Activated CD4-positive, alpha-beta T cell treated with anti-CD3 and anti-CD28 coated beads for 36 hours (primary cell): ENCODE measurements around the gene WNT8A. TPM values are rescaled to one million over a fixed set of nuclear protein-coding genes. Genes with fewer than 3 reads are reported as not detected.

Experiments
- ATAC-seq: fragments of 200-7000 bp; cut with Tn5 transposase; one replicate; pipeline ENCODE4 v1.10.0; 2021; ENCODE audit warnings: mild to moderate bottlenecking, moderate library complexity
- CTCF ChIA-PET: fragments of 350-600 bp; sonication (Branson Sonifier 250); formaldehyde crosslinking; loops from one replicate; lab custom pipeline; 2021; ENCODE audit warnings: antibody characterized with exemption; lab: Charles Lee
- POLR2A ChIA-PET: fragments of 350-600 bp; sonication (Branson Sonifier 250); formaldehyde crosslinking; loops from one replicate; lab custom pipeline; 2021; ENCODE audit warnings: antibody characterized with exemption, inconsistent platforms; lab: Charles Lee
- DNase-seq: peaks from one replicate; pipeline ENCODE4 v3.0.0-alpha.2; 2020
- H3K27ac Mint-ChIP-seq: one replicate; pipeline ENCODE4 v1.8.0; 2021; ENCODE audit warnings: mixed read lengths
- H3K27me3 Mint-ChIP-seq: one replicate; pipeline ENCODE4 v1.8.0; 2021; ENCODE audit warnings: mixed read lengths
- H3K36me3 Mint-ChIP-seq: one replicate; pipeline ENCODE4 v1.8.0; 2021; ENCODE audit warnings: low read depth, mixed read lengths
- H3K4me1 Mint-ChIP-seq: one replicate; pipeline ENCODE4 v1.8.0; 2021; ENCODE audit warnings: mixed read lengths
- H3K4me3 Mint-ChIP-seq: one replicate; pipeline ENCODE4 v1.8.0; 2021; ENCODE audit warnings: mild to moderate bottlenecking, moderate library complexity, mixed read lengths
- H3K9me3 Mint-ChIP-seq: one replicate; pipeline ENCODE4 v1.8.0; 2021; ENCODE audit warnings: low read depth, mixed read lengths
- intact Hi-C, 2 experiments: fragments of 100-400 bp; cut with DNase I in 1 of 2; cut with micrococcal nuclease in 1 of 2; formaldehyde crosslinking; loops; one replicate each; pipeline versions ENCODE4 v1.14.2 to v1.15.1; 2022 to 2024; cut with DNase I, micrococcal nuclease
- total RNA-seq, 2 experiments: library from RNA; stranded (reverse); gene quantifications; one replicate each; pipeline ENCODE4 v1.2.3, GENCODE V29; 2021

The WNT8A gene
- total RNA-seq, 2 experiments from 2014 or later = not detected

DNA sequence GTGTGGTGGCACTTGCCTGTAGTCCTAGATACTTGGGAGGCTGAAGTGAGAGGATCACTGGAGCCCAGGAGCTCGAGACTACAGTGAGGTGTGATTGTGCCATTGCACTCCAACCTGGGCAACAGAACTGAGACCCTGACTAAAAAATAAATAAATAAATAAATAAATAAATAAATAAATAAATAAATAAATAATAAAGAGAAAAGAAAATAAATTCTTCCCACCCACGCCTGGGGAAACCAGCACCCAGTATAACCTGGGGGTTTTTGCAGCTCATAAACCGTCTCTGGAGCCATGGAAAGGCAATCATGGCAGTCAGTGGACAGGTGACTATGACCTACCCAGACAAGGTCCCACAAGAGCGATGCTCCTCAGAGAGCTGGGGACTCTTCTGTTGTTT, 7.9 kb downstream of the WNT8A start:
- no peak overlapping the region for H3K27ac Mint-ChIP-seq
- H3K36me3 Mint-ChIP-seq = no peaks in the 10 kb centered on the region
- DNase-seq = no peak
- H3K4me1 Mint-ChIP-seq = peaks cover 36% of the 10 kb centered on the region
- POLR2A ChIA-PET = no interaction called here
- H3K27me3 Mint-ChIP-seq = no peaks in the 10 kb centered on the region
- no peak overlapping the region for H3K4me3 Mint-ChIP-seq
- no peaks in the 10 kb centered on the region for H3K9me3 Mint-ChIP-seq
- intact Hi-C loops = no loop called here
- ATAC-seq = no peak
- CTCF ChIA-PET = interaction anchor here (1.0 to 5.6 kb wide), 2 partner anchors 11 to 13 kb away, joined by 3 to 54 read pairs; no protein-coding TSS in a partner anchor

DNA sequence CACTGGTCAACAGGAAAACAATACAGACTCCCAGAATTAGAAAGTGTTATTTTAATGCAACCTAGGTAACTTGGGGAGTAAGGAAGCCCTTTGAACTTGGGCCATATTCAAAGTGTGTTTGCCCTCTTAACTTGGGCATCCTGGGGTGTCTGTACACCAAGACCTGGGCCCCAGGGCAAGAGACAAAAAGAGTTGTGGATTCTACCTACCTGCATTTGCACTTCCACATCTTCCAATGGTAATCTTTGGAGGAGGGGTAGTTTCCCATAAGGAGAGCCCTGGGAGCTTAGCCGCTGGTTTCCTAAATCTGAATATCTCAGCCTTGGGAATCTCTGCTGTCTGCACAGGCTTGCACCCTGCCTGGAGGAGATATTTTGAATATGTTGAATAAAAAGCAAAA, 8.5 kb downstream of the WNT8A start:
- CTCF ChIA-PET = interaction anchor here (0.6 to 5.6 kb wide), 5 partner anchors 9 to 352 kb away, joined by 3 to 54 read pairs (median 4); partner anchors contain the start of gene WNT8A
- Mint-ChIP-seq H3K4me3 (no peak overlapping the region), H3K9me3 (no peaks in the 10 kb centered on the region)

DNA sequence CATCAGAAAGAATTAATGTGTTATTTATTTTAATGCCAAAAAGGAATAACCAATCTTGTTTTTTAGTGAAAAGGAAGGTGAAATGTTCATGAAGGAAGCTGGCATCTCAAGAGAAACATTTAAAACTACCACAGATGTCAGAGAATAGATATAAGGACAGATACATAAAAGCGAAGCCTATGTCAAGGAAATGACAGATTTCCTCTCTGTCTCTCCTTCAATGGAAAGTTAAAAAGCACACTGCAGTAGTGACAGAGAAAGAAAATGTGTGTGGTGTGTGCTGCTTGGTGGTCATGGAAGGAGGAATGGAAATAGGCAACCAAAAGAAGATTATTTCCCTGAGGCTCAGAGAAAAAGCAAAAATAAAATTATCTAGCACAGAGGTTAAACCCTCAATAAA, 9.2 kb downstream of the WNT8A start:
- POLR2A ChIA-PET = no interaction called here
- DNase-seq (no peak), ATAC-seq (no peak)
- CTCF ChIA-PET = interaction anchor here (0.6 to 5.6 kb wide), 4 partner anchors 10 to 352 kb away, joined by 3 to 54 read pairs (median 4); no protein-coding TSS in a partner anchor
- intact Hi-C loops = no loop called here
- H3K27me3 Mint-ChIP-seq = no peaks in the 10 kb centered on the region
- H3K4me3 Mint-ChIP-seq = no peak overlapping the region
- no peak overlapping the region for H3K27ac Mint-ChIP-seq
- H3K36me3 Mint-ChIP-seq = no peaks in the 10 kb centered on the region
- peaks cover 43% of the 10 kb centered on the region for H3K4me1 Mint-ChIP-seq
- no peaks in the 10 kb centered on the region for H3K9me3 Mint-ChIP-seq

More for the DNA sequence above, 8.5 kb downstream of the WNT8A start:
- H3K4me1 Mint-ChIP-seq = peaks cover 43% of the 10 kb centered on the region
- H3K36me3 Mint-ChIP-seq = no peaks in the 10 kb centered on the region
- DNase-seq (no peak), ATAC-seq (no peak)
- intact Hi-C loops = no loop called here
- H3K27ac Mint-ChIP-seq = no peak overlapping the region
- POLR2A ChIA-PET = no interaction called here
- no peaks in the 10 kb centered on the region for H3K27me3 Mint-ChIP-seq

DNA sequence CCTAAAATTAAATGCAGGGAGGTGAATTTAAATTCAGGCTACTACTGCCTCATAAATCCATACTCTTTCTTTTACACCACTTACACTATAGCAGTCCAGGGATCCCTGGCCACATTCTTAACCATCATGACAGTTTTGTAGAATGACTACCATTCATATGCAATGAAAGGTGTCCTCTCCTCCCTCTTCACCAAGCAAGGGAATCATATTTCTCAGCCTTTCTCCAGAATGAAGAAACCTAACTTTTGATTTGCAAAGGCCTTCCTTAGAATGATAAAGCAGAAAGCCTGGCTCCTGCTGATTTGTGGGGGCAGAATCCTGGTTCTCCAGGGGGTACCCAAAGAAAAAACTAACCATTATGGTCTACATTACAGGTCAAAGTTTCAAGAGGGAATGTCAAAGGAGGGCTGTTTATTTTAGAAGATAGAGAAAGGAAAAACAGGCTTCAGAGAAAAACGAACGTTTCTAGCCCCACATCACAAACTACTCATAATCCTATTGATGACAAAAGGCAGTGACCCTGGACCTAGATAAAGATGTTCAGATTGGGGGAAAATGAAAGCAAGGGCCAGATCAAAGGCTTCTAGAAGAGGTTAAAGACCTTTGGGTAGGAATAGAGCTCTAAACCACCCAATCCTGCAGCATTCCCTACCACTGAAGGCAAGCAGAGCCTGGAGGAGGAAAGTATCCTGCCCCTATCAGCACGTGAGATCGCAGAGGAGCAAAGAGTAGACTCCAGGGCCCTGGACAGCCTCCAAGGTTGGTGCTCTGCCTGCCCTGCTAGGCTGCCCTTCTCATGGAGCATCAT, 11.5 kb downstream of the WNT8A start:
- intact Hi-C loops = no loop called here
- Mint-ChIP-seq H3K36me3 (no peaks in the 10 kb centered on the region), H3K27ac (no peak overlapping the region), H3K27me3 (peaks cover 5% of the 10 kb centered on the region), H3K4me3 (no peak overlapping the region), H3K9me3 (no peaks in the 10 kb centered on the region), H3K4me1 (peaks cover 43% of the 10 kb centered on the region)
- POLR2A ChIA-PET = no interaction called here
- DNase-seq = no peak
- ATAC-seq = no peak
- CTCF ChIA-PET = no interaction called here

DNA sequence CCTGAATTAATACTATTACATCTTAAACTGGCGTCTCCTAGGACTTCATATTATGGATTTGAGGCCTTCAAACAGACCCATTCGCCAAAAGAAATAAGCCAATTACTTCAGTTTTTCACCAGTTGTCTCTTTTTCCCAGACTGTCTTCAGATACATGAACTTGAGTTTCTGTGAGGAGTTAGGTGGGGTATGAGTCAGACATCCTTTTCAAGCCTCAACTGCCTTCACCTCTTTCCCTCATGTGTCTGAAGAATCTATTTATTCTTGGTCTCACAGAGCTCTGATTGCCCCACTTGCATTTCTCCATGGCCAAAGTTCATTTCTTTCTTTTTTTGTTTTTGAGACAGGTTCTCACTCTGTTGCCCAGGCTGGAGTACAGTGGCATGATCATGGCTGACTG, 12.5 kb downstream of the WNT8A start:
- Mint-ChIP-seq H3K27me3 (peaks cover 7% of the 10 kb centered on the region), H3K4me1 (peaks cover 43% of the 10 kb centered on the region), H3K36me3 (no peaks in the 10 kb centered on the region), H3K27ac (no peak overlapping the region), H3K4me3 (no peak overlapping the region), H3K9me3 (no peaks in the 10 kb centered on the region)
- ChIA-PET POLR2A (no interaction called here), CTCF (no interaction called here)
- intact Hi-C loops = no loop called here
- DNase-seq (no peak), ATAC-seq (no peak)

DNA sequence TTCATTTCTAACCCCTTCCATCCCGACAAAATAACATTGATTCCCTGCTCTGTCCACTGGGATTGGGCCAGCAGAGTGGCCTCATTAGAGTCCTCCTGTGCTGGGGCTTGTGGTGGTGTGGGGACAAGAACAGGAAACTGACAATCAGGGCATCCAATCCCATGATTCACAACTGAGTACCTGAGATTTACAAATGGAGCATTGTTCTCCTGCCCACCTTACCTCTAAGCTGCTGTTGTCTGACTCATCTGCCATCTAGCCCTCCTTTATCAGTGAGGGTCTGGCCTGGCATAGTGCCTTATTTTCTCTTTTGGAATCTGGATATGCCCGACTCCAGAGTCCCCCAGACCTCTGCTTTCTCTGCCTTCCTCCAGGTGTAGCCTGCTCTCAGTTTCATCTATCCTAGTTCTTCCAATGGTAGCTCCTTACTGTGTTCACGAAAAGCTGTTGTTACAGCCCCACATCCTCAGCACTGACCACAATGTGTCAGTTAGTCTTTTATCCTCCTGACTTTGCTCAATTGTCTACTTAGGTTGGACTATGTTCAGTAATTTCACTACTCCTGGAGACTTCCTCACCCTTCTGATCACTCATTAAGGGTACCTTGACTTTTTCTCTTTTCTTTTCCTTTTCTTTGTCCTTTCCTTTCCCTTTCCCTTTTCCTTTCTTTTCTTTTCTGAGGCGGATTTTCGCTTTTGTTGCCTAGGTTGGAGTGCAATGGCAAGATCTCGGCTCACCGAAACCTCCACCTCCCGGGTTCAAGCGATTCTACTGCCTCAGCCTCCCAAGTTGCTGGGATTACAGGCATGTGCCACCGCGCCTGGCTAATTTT, 13.4 kb downstream of the WNT8A start:
- ATAC-seq (peak; percentile 42), DNase-seq (no peak)
- Mint-ChIP-seq H3K27me3 (peaks cover 7% of the 10 kb centered on the region), H3K4me1 (peaks cover 42% of the 10 kb centered on the region), H3K36me3 (no peaks in the 10 kb centered on the region), H3K4me3 (no peak overlapping the region), H3K9me3 (no peaks in the 10 kb centered on the region), H3K27ac (no peak overlapping the region)
- CTCF ChIA-PET = no interaction called here
- POLR2A ChIA-PET = no interaction called here
- intact Hi-C loops = no loop called here

DNA sequence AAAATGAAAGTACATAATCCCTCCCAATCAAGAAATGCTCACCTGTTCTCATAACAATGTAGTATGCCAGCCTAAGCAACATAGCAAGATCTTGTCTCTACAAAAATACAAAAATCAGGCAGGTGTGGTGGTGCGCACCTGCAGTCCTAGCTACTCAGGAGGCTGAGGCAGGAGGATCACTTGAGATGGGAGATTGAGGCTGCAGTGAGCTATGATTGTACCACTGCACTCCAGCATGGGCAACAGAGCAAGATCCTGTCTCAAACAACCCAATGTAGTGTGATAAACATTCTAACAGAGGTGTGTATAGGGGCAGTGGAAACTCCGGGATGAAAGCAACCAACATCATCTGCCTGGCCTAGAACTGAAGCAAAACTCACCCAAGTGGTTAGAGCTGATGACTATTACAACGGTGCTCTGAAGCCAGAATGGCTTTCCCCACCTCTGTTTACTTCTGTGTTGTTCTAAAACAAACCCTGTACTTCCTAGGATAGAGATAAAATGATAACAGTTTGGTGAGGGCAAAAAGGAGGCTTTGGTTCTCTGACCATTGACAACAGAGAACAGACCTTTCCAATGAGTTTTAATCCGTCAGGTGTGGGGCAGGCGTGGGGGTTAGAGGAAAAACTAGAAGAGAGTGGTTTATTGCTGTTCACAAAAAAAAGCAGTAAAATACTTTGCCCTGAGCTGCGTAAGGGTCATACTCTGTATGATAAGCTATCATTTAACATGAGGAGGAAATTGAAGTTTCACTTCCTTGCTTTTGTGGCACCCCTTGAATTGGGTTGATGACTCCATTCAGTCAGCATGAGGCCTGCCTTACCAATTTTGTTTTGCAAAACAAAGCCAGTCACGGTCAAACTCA, 18.9 kb downstream of the WNT8A start:
- Mint-ChIP-seq H3K4me3 (no peak overlapping the region), H3K27me3 (peaks cover 7% of the 10 kb centered on the region), H3K27ac (no peak overlapping the region), H3K36me3 (no peaks in the 10 kb centered on the region), H3K4me1 (no peaks in the 10 kb centered on the region), H3K9me3 (no peaks in the 10 kb centered on the region)
- DNase-seq (no peak), ATAC-seq (no peak)
- ChIA-PET POLR2A (interaction anchor here (0.6 kb wide), 1 partner anchor 369 kb away, joined by 3 read pairs; no protein-coding TSS in a partner anchor), CTCF (interaction anchor here (0.6 to 1.3 kb wide), 6 partner anchors 9 to 298 kb away, joined by 3 to 4 read pairs (median 3); no protein-coding TSS in a partner anchor)
- intact Hi-C loops = no loop called here

DNA sequence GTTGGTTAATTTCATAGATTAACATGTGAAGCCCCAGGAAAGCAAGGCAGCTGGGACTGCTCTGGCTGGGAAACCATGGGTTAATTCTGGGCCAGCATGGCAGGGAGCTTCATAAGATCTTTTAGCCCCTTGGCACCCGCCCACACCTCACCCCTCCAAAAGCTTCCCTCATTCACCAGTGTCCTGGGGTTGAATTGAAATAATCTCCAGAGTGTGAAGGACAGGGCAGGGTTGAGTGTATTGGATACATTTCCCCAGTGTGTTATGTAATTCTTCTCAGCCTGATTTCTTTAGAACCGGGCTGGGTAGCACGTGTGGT, 19.4 kb downstream of the WNT8A start:
- Mint-ChIP-seq H3K27me3 (peaks cover 7% of the 10 kb centered on the region), H3K36me3 (no peaks in the 10 kb centered on the region), H3K9me3 (no peaks in the 10 kb centered on the region), H3K4me3 (no peak overlapping the region), H3K27ac (no peak overlapping the region), H3K4me1 (no peaks in the 10 kb centered on the region)
- ATAC-seq (no peak), DNase-seq (no peak)
- intact Hi-C loops = no loop called here
- ChIA-PET POLR2A (no interaction called here), CTCF (interaction anchor here (0.6 to 1.4 kb wide), 7 partner anchors 8 to 297 kb away, joined by 3 to 5 read pairs (median 3); no protein-coding TSS in a partner anchor)

DNA sequence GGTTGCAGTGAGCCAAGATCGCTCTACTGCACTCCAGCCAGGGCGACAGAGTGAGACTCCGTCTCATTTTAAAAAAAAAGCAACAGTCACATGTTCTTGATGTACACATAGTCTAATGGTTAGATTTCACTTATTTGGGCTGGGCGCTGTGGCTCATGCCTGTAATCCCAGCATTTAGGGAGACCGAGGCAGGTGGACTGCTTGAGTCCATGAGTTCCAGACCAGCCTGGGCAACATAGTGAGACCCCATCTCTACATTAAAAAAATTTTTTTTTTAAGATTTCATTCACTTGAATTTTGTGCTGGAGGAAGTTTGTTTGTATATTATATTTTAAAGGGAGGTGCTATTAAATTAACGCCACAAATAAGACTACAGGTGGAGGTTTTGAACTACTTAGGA, 21.9 kb downstream of the WNT8A start:
- H3K36me3 Mint-ChIP-seq = no peaks in the 10 kb centered on the region
- H3K9me3 Mint-ChIP-seq = no peaks in the 10 kb centered on the region
- H3K4me1 Mint-ChIP-seq = no peaks in the 10 kb centered on the region
- no peak overlapping the region for H3K27ac Mint-ChIP-seq
- no peak for ATAC-seq
- intact Hi-C loops = no loop called here
- CTCF ChIA-PET = interaction anchor here (0.8 kb wide), 1 partner anchor 47 kb away, joined by 3 read pairs; no protein-coding TSS in a partner anchor
- no peak for DNase-seq
- no peak overlapping the region for H3K4me3 Mint-ChIP-seq
- H3K27me3 Mint-ChIP-seq = peaks cover 2% of the 10 kb centered on the region
- POLR2A ChIA-PET = no interaction called here

DNA sequence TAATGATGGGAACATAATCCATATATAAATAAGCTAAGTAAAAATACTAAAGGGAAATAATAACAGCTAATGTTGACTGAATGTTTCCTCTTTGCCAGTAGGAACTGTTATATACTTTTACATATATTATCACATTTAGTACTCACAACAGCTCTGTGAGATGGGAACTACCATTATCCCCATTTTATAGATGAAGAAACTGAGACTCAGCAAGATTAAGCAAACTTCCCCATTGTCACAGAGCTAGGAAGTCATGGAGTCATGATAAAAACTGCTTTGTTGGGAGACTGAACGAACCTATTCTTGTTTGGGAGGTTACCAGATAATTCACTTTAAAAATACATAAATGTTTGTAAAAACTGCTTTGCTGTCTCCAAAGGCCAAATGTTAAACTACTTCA, 23.4 kb downstream of the WNT8A start:
- Mint-ChIP-seq H3K4me1 (no peaks in the 10 kb centered on the region), H3K36me3 (no peaks in the 10 kb centered on the region), H3K4me3 (no peak overlapping the region), H3K9me3 (no peaks in the 10 kb centered on the region), H3K27ac (no peak overlapping the region), H3K27me3 (no peaks in the 10 kb centered on the region)
- intact Hi-C loops = no loop called here
- no peak for ATAC-seq
- ChIA-PET POLR2A (no interaction called here), CTCF (interaction anchor here (1.0 to 2.0 kb wide), 4 partner anchors 24 to 328 kb away, joined by 3 to 6 read pairs (median 4); no protein-coding TSS in a partner anchor)
- no peak for DNase-seq
